ENCODE results near the gene SERPINB10.

SERPINB10 gene

DNA sequence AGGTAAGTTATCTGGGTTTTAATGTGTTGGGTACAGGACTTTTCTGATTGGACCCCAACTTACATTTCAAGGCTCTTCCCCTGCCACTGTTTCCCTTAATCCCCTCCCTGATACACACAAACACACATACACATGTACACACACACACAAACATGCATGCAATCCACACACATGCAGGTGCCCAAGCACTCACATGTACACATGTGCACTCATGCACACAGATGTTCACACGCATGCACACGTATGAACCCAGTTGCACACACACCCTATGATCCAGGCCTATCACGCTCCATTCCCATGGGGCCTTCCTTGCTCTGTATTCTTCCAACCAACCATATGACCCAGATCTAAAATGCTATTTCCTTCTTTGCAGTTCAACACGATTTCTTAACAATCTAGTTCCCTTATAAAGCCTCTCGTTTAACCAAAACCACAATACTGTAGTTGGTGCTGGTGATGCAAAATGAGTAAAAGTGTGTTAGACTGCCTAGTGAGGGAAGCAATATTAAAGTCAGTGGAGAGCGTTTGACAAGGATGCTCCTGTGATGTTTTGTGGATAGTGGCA is 73.2 kb downstream of the SERPINB10 start:
- no peak for DNase-seq (ENCODE audit: low read depth in 2 of 2)

DNA sequence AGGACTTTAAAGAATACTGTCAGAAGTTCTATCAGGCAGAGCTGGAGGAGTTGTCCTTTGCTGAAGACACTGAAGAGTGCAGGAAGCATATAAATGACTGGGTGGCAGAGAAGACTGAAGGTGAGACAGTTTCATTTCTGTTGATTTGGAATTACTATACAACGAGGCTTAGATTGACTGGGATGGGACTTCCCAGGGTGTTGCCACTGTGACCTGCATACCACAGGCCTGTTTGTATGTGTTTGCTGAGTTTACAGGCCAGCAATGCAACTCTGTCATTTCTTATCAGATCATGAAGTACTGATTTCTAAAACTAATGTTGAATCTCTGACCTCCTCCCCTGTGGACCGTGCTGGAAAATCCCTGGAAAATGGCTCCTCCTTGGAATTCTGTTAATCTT is 74.0 kb downstream of the SERPINB10 start:
- no peak for DNase-seq (ENCODE audit: low read depth in 2 of 2)

DNA sequence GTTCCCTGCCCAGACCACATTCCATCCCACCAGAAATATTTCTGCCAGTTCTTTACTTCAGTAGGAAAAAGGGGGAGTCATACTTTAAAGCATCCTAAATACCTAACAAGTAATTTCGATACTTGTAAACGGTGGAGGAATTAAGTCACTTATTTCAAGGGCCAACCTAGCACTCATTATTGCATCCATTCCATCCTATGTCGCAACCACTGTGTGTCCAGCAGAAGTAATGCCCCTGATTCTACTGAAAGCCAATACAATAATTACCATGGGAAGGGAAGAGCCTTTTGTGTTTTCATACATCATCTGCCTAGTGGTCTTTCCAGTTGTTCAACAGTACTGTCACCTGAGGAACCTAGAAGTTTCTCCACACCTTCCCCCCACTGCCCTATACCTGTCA is 74.6 kb downstream of the SERPINB10 start:
- DNase-seq (ENCODE audit: low read depth in 2 of 2) = no peak

Measured in stimulated activated CD8-positive, alpha-beta memory T cell treated with anti-CD3 and anti-CD28 coated beads, Interleukin-7, amount 100 ng/mL, for 1 hour (primary cell).